PC-3 (cell line): Measurements from ENCODE around the gene RNF149.
"Not testable (repeated sequence)": the region's sequence is repeated elsewhere in the genome, so short reads cannot be mapped to it uniquely, and the experiment has no call there.

Source experiments
- CTCF ChIP-seq: fragments of 300-600 bp; sonication (generic); conservative IDR thresholded peaks from 2 replicates; pipeline ENCODE4 v1.5.1; 2017; ENCODE audit warnings: antibody characterized with exemption, low read depth, mild to moderate bottlenecking, low read length
- EZH2phosphoT487 ChIP-seq: fragments of 300-600 bp; sonication (generic); IDR thresholded peaks from 2 replicates; pipeline ENCODE4 v1.6.1; 2018; ENCODE audit warnings: mild to moderate bottlenecking, antibody characterized with exemption, low read length, borderline replicate concordance

GRCh38 chr2:101235956-101236355 is 72.5 kb downstream of the RNF149 start:
- TF ChIP-seq CTCF, EZH2phosphoT487: not testable (repeated sequence)
